Measurements from ENCODE around the gene CER1. TPM values are rescaled to one million over a fixed set of nuclear protein-coding genes. Genes with fewer than 3 reads are reported as not detected.

Gene CER1, protein sequence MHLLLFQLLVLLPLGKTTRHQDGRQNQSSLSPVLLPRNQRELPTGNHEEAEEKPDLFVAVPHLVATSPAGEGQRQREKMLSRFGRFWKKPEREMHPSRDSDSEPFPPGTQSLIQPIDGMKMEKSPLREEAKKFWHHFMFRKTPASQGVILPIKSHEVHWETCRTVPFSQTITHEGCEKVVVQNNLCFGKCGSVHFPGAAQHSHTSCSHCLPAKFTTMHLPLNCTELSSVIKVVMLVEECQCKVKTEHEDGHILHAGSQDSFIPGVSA
- polyA plus RNA-seq (ENCODE audit: insufficient read length in 3 of 3) = under 1 TPM; 0.26 to 0.71 (median 0.29) TPM

DNA sequence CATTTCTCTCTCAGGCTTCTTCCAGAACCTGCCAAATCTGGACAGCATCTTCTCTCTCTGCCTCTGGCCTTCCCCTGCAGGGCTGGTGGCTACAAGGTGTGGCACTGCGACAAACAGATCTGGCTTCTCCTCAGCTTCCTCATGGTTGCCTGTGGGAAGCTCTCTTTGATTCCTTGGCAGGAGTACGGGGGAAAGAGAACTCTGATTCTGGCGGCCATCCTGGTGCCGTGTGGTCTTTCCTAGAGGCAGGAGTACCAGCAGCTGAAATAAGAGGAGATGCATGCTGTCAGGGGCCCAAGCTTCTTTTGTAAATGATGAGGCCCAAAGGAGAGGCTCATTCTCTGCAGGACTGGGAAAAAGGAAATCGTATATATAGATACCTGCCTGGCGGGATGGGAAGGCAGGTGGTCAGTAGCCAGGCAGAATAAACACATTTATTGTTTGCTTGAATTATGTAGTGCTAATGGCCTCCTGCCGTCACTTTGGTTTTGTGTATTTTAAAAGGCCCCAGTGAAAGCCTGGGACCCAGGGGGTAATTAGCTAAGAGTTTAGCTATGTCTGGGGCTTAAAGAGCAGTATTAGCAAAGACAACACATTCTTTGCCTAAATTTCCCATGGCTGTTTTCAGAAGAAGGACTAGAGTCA lies at the start of gene CER1:
TSS of gene CER1 (minus strand) at position 343 of the 645 bp plus-strand sequence. CDS start at position 282, 61 bp downstream.
- DNase-seq (ENCODE audit: low read depth in 3 of 3, low spot score in 2 of 3) = no peak

- DNase-seq (ENCODE audit: low read depth in 3 of 3, low spot score in 2 of 3) = no peak
Measured at GRCh38 chr9:14770592-14770991, 48.1 kb upstream of the CER1 start.

DNA sequence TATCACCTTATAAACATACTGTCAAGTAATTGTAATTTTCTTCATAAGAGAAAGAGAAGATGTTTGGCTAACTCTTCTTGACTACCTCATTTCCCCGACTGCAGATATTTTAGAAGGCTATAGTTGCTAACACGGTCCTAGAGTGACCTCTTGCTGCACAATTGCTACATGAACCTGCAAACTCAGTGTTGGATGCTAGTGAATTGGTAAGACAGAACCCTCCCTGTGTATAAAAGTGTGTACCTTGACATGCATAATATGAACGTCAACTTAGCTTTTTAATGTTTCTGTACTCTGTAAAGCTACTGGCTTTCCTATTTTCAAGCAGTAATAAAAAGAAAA lies 46.7 kb upstream of the CER1 start:
- no peak for DNase-seq (ENCODE audit: low read depth in 3 of 3, low spot score in 2 of 3)

GRCh38 chr9:14768405-14769229 lies 46.1 kb upstream of the CER1 start:
- peak; percentile 31 to 64 (median 41) for DNase-seq (ENCODE audit: low read depth in 3 of 3, low spot score in 2 of 3)

GRCh38 chr9:14766299-14766698 lies 43.8 kb upstream of the CER1 start:
- DNase-seq (ENCODE audit: low read depth in 3 of 3, low spot score in 2 of 3) = no peak

GRCh38 chr9:14761584-14761983 lies 39.1 kb upstream of the CER1 start:
- no peak for DNase-seq (ENCODE audit: low read depth in 3 of 3, low spot score in 2 of 3)

- DNase-seq (ENCODE audit: low read depth in 3 of 3, low spot score in 2 of 3) = no peak
Measured at GRCh38 chr9:14760060-14760459, 37.5 kb upstream of the CER1 start.

GRCh38 chr9:14756291-14756690 lies 33.8 kb upstream of the CER1 start:
- no peak for DNase-seq (ENCODE audit: low read depth in 3 of 3, low spot score in 2 of 3)

GRCh38 chr9:14752871-14753270 lies 30.3 kb upstream of the CER1 start:
- no peak for DNase-seq (ENCODE audit: low read depth in 3 of 3, low spot score in 2 of 3)

- DNase-seq (ENCODE audit: low read depth in 3 of 3, low spot score in 2 of 3) = peak in 1 of 3 donors; percentile 4
Measured at GRCh38 chr9:14752271-14752670, 29.7 kb upstream of the CER1 start.

- DNase-seq (ENCODE audit: low read depth in 3 of 3, low spot score in 2 of 3) = no peak
Measured at GRCh38 chr9:14750821-14751220, 28.3 kb upstream of the CER1 start.

DNA sequence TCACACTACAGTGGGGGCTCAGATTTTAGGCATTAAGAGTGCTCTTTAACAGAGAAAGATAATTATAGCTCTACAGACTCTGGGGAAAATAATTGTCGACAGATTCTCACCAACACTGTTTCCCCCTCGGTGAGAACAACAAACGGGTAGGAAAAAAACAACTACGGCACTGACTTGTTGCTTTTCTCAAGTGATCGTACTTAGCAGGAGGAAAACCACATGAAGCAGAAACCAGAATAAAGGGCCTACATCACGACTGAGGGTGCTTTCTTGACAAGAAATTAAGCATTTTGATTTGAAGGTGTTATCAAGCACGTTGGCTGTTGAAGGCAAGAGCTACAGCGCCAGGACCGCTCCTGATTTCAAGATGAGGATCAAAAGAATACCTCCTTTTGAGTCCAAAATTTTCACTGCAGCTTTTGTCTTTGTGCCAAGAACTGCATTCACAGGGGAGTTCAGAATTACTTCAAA lies 27.2 kb upstream of the CER1 start:
- no peak for DNase-seq (ENCODE audit: low read depth in 3 of 3, low spot score in 2 of 3)

DNA sequence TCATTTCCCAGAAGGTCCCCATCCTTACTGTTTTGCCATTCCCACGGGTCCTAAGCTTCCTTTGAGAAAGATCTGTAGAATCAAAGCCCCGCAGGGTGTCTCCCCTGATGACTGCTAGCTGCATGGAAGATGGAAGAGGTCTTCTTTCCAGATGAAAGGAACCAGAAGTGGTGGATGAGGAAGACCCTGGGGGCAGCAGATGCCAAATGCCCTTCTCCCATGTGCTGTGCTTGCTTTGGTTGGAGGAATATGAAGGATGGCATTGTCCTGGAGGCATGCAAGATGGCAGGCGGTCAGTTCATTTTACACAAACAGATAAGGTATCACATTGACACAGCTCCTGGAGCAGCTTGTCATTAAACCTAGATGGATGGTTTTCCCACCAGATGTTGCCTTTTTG lies 25.8 kb upstream of the CER1 start:
- no peak for DNase-seq (ENCODE audit: low read depth in 3 of 3, low spot score in 2 of 3)

GRCh38 chr9:14747111-14747510 lies 24.6 kb upstream of the CER1 start:
- no peak for DNase-seq (ENCODE audit: low read depth in 3 of 3, low spot score in 2 of 3)

DNA sequence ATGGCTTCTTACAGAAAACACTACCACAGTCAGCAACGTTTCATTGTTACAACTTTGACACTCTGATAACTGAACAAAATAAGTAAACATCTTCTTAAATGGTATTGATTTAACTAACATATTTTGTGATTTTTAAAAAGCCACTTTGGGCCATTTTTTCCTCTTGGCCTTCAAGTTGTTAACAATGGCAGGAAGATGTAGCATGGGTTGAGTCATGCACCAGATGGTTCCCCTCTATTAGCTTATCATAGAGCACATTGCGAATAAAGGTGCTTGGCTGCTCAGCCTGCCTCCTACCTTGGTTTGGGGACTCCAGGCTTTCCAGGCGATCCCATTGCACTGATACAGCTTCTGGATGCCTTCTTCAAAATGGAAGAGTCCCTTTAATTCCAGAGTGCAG lies 24.1 kb upstream of the CER1 start:
- DNase-seq (ENCODE audit: low read depth in 3 of 3, low spot score in 2 of 3) = no peak

GRCh38 chr9:14744768-14745167 lies 22.2 kb upstream of the CER1 start:
- DNase-seq (ENCODE audit: low read depth in 3 of 3, low spot score in 2 of 3) = no peak

DNA sequence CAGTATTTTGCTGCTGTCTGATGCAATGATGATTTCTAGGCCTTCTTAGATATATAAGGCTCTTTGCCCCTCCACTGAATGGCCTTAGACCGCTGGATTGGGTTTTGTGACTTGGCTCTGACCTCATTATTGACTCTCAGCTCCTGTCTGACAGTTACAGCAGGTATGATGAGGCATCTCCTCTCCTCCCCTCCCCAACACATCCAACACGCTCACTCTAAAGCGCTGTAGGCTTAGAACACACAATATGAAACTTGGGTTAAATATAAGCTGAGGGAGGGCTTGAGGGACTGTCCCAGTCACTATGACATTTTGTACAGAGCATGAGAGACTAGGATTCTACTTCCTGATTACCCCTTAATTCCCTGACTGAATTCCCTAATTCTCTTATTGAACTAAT lies 18.8 kb upstream of the CER1 start:
- no peak for DNase-seq (ENCODE audit: low read depth in 3 of 3, low spot score in 2 of 3)

DNA sequence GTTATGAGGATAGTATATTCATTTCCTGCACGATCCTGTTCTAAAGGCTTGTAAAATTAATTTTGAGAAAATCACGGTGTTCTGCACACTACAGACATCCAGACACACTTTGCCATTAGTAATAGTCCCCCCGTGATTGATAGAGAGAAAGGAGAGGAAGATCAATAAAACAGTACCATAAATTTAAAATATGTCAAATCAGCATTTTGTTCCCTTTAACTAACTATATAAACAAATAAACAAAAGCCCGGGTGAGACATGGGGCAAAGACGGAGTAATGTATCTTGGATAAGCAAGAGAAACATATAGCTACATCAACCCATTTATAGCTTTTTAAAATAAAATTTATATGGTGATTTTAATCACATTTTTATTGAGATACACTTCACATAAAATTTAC lies 10.6 kb upstream of the CER1 start:
- no peak for DNase-seq (ENCODE audit: low read depth in 3 of 3, low spot score in 2 of 3)

DNA sequence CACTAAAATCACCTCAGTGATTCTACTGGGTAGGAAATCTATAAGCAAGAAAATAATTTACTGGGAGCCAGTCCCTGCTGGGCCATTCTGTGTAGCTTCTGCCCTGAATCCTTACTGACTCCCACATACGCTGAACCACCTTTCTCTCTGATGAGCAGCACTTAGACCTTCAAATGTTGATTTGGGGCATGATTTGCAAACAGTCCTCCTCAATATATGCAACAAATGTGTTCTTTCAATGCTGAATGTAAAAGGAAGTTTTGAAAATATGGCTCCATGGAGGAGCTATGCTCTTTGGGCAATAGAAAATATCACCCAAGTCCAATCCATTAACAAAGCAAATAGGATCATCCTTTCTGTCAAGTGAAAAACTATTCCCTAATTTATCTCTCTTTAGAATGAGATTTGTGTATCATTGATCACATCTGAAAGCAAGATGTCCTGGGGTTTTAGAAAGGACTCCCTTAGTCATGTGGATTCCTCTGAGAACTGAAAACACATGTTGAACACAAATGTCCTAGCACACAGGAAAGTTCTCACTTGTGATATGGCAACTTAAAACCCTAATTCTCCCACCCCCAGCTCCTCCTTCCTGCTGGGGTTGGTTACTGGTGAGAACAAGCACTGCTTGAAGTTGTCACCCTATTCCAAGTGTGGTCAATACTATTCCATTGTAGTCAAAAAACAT lies 8.9 kb upstream of the CER1 start:
- DNase-seq (ENCODE audit: low read depth in 3 of 3, low spot score in 2 of 3) = no peak

DNA sequence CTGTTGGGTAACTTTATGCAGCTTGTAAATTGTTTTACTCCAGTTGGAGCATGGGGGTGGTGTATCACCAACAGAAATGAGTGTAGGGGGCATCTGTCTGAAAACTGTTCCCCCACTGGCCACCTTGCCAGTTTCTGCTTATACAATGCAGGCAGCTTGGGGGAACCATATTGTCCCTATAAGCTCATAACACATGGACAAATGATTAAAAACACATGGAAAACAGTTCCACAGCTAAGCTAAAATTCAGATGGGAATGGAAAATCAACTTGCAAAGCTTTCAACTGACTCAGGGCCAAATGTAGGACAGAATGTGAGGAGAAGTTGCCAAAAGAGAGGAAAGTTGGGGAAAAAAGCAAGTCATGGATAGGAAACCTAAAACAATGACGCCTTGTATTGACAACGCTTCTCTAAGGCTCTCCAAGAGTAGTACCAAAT lies 7.9 kb upstream of the CER1 start:
- DNase-seq (ENCODE audit: low read depth in 3 of 3, low spot score in 2 of 3) = no peak

GRCh38 chr9:14723301-14723700 lies 768 bp upstream of the CER1 start:
- DNase-seq (ENCODE audit: low read depth in 3 of 3, low spot score in 2 of 3) = no peak

Data from right renal cortex interstitium (tissue), 3 donors.